Occipital lobe (tissue), 2 donors: ENCODE data around the gene STRC. TPM values are rescaled to one million over a fixed set of nuclear protein-coding genes. Genes with fewer than 3 reads are reported as not detected.
"Not testable (repeated sequence)": the region's sequence is repeated elsewhere in the genome, so short reads cannot be mapped to it uniquely, and the experiment has no call there.

Experiments used
- DNase-seq: peaks from one replicate; lab custom pipeline; 2025; lab: John Stamatoyannopoulos, UW
- total RNA-seq: library from RNA; depleted of rRNA; stranded (reverse); fragments of >200 nt; gene quantifications from one replicate; pipeline ENCODE4 v1.2.3, GENCODE V29; 2014

Gene STRC
- total RNA-seq = 0.47 TPM

DNA sequence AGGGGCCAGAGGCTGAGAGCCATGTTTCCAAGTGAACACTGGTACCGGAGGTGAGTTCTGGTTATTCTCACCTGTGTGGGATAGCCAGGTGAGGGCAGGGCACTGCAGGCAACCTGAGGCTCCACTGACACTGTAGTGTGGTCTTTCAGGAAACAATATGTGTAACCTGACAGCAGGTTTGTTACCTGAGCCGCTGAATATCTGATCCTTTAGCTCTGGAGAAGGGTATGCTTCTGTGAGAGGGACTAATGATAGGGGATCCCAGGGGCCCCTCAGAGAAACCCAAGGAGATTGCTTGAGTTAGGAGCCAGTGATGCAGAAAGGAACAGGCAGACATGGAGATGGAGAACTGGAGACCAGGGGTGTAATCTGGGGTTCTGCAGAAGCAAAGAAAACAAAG is at the start of gene STRC:
TSS of gene STRC (minus strand) at position 101 of the 400 bp plus-strand sequence. CDS start at position 23, 78 bp downstream.
- not testable (repeated sequence) for DNase-seq

DNA sequence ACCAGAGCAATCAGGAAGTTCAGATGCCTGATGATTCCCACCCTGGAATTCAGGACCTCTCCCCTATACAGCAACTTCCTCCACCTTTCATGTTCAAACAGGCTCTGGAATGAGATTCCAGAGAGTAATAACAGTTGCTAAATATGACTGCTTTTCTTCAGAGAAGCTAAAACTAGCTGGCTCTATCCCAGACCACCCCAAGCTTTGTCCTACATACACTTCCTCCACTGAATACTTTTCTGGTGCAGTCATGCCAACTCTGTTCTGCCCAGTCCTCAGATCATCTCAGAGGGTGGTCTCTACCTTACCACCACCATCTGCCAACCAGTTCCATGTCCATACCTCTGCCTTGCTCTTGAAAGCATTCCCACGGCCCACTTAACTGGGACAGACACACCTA is 47.6 kb upstream of the STRC start:
- not testable (repeated sequence) for DNase-seq

DNA sequence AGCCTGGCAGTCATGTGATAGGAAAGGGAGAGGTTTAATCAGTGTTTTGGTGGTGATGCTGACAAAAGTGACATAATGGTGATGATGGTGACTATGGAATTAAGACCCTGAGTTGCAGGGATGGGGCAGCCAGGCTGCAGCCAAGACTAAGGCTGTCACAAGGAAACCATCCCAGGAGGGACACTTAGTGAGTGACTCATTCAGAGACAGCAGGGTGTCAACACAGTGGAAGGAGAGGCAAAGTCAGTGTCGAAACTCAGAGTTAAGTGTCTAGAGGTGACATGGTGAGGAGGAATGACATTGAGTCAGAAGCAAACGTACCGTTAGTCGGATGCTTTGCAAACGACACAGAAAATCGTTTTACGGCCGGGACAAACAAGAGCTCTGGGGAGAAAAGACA is 44.7 kb upstream of the STRC start:
- not testable (repeated sequence) for DNase-seq

DNA sequence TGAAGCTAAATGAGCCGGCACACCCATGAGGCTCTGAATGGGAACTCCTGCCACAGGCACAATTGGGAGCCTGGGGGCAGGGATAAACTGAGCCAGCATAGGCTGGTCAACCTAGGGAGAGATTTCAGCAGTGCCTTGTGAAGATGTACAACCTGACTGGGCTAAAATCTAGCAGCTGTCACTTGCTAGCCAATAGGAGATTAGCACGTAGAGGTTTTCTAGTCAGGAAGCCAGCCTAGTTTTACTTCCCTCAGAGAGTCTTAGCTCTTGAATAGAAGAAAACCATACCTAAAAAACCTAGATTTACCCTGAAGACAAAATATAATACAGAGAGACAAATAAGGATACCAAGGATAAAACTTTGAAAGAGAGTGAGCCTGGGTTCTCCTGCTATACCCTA is 43.7 kb upstream of the STRC start:
- DNase-seq = not testable (repeated sequence)

DNA sequence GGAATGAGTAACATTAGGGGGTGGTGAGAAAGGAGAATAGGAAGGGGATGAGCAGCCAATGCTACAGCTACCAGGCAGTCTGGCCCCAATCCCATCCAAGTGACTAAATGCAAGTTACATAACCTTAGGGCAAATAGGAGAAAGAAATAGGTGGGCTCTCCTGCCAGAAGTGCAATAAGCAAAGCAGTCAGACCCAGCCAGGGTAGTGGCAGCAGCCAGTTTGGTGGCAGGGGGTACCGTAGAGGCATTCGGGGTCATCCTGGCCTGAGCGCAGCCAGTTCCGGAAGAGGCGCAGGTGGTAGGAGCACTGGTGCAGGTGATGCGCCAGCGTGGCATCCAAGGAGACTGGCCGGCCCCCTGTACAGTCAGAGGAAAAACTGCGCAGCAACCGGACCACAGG is 41.1 kb upstream of the STRC start:
- not testable (repeated sequence) for DNase-seq

DNA sequence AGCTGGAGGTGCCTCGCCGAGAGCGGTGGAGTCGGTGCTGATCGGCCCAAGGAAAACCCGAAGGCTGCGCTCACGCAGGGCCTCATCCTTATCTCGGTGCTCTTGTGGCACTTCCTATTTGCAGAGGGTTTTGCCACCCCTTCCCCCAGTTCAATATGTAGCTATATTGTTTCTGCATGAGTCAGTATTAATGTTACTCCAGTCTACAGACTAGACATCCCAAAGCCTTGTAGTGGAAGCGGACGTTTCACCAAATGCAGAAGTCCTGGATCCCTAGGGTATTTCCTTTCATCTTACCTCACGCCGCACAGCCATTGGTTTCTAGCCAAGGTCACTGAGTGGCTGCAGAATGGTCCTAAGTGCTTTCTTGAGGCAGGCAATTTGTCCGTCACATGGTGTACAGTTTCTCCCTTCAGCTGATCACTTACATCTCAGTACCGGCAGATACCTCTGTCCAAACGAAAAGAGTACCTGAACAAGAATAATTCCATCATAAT is 30.9 kb upstream of the STRC start:
- not testable (repeated sequence) for DNase-seq

DNA sequence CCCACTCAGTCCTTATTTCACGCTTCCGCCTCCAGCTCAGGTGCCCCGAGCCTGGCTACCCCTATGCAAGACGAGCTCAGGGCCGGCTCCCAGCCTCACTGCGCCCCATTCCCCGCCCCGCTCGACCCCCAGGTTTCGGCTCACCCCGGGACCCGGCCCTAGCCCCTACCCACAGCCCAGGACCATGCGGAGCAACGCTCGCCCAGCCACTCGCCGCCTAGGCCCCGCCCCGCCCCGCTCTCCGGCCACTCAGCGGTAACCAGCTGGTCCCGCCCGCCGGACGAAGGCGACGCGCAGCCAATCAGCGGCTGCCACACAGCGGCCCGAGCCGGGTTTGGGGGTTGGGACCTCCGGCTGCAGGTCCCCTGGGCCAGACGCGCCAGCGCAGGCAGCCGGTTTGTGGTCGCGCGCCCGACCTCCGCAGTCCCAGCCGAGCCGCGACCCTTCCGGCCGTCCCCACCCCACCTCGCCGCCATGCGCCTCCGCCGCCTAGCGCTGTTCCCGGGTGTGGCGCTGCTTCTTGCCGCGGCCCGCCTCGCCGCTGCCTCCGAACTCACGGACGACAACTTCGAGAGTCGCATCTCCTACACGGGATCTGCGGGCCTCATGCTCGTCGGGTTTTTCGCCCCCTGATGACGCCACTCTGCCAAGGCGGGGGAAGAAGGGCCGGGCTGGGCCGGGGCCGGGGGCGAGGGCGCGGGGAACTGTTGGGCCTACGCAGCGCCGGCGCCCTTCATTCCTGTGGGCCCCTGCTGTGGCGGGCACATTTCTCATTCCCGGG is 30.2 kb upstream of the STRC start, which contains the start of gene CATSPER2:
TSS of gene CATSPER2 (minus strand) at position 196 of the 781 bp plus-strand sequence. CDS start 783 bp downstream, outside the sequence.
- DNase-seq = no peak

DNA sequence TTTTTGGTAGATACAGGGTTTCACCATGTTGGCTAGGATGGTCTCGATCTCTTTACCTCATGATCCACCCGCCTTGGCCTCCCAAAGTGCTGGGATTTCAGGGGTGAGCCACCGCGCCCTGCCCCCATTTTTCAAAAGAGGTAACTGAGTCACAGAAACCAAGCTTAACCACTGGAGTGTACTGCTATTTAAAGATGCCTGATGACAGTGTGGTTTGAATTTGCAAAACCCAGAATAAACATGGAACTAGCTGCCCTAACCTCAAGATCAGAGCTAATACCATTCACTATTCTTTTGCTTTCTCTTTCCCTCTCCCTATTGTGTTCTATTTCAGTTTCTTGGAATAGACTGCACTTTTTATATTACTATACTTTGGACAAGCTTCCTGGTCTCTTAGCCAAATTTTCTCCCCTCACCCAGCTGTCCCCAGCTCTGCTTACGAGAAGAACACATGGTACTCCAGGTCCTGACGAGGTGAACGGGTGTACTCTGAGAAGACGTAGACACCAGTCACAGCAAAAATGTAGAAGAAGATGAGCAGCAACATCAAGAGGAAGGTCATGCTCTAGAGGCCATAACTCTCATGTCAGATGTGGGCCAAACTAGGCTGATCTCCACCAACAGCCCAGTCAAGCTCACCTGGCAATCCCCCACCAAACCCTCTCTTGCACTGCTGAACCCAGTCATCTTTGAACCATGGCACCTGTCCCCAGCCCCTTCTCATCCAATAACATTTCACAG is 20.0 kb upstream of the STRC start:
- DNase-seq = not testable (repeated sequence)

DNA sequence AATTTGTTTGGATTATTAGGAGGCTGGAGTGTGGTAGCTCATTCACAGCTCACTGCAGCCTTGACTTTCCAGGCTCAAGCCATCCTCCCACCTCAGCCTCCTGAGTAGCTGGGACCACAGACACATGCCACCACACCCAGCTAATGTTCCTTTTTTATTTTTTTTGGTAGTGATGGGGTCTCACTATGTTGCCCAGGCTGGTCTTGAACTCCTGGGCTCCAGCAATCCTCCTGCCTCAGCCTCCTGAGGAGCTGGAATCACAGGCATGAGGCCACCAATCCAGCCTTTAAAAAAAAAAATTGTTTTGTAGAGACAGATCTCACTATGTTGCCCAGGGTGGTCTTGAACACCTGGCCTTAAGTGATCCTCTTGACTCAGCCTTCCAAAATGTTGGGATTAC is 8.3 kb upstream of the STRC start:
- DNase-seq = not testable (repeated sequence)

DNA sequence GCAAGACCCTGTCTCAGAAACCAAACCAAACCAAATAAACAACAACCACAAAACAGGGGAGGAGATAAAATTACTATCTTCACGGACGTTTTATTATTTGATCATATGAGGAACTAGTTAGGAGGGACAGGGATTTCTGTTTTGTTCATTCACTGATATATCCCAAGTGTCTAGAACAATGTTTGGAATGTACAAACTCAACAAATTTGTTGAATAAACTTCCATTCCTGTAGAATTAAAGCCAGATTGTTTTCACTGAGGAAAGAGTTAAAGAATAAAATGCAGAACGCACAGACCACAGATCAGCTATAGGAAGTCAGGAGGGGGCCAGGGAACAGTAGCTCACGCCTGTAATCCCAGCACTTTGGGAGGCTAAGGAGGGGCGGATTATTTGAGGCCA is 6.5 kb upstream of the STRC start:
- DNase-seq = no peak

DNA sequence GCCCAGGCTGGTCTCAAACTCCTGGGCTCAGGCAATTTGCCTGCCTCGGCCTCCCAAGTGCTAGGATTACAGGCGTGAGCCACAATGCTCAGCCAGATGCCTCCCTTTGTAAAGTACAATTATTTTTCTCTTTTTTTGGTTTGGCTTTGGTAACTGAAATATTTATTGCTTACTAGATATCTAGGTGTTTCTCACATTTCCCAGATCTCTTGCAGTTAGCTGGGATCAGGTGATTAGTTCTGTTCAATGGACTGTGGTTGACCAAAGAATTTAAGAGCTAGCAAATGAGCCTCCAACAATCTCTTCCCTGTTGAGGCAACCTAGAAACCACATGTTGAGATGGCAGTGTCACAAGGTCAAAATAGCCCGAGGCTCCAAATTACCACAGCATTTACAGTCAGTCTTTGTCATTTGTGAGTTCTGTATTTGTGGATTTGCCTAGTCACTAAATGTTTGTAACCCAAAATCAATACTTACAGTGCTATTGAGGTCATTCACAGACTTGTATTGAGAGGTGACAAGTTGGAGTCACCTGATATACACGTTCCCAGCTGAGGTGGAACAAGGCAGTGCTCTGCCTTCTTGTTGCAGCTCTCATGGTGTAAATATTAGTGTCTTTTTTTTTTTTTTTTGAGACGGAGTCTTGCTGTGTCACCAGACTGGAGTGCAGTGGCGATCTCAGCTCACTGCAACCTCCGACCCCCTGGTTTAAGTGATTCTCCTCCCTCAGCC is 3.6 kb upstream of the STRC start:
- DNase-seq = not testable (repeated sequence)

DNA sequence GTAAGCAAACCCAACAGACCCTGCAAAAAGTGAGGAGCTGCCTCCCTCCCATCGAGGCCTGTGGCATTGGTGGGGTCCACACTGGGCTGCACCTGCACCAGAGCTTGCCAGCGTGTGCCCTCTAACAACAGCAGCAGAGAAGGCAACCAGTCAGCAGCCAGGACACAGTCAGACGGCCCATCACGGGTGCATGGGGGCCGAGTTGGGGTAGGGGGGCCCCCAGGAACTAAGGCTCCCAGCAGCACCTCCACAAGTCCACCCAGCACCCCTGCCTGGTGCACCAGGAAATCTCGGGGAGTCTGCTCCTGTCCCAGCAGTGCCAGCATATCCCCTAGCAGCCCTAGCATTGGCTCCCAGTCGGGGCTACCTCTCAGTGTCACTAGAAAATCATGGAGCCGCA is 850 bp downstream of the STRC start:
- DNase-seq = not testable (repeated sequence)

DNA sequence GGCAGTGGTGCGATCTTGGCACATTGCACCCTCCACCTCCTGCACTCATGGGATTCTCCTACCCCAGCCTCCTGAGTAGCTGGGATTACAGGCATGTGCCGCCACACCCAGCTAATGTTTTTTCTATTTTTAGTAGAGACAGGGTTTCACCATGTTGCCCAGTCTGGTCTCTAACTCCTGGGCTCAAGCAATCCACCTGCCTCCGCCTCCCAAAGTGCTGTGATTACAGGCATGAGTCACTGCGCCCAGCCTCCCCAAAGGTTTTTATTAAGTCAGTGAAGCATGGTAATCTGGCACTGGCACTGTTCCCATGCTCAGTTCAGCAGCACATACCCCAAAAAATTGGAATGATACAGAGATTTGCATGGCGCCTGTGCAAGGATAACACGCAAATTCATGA is 16.4 kb downstream of the STRC start:
- peak; percentile 6 for DNase-seq

DNA sequence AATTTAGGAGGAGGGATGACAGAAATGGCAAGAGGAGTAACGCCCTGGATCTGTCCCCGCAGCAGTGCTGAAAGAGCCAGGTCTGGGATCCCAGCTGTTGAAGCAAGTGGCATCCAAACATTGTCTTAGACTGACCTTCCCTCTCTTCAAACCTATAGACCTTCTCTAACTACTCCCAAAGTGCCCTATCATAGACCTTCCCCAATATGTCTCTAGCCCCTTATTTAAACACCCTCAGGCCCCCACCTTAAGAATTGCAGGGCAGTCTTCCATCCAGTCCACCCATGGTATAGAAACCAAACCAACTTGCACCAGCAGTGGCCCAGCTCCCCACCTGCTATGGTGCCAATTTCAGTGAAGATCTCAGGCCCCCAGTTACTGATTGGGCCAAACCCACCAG is 18.4 kb downstream of the STRC start:
- not testable (repeated sequence) for DNase-seq

DNA sequence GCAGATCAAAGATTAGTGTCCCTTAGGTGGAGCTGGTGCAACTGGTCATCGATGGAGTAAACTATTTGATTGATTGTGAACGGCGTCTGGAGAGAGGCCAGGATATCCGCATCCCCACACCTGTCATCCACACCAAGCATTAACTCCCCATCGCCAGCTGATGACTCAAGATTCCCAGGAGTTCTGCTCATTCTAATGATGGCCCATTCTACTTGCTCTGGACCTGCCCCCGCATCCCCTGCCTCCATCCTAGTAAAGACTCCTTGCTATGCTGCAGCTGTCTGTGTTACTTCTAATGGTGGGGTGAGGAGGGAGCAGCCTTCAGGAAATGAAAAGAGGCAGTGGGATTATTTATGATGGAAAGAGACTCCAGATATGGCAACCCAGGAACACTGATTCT is 19.5 kb downstream of the STRC start:
- DNase-seq = not testable (repeated sequence)

DNA sequence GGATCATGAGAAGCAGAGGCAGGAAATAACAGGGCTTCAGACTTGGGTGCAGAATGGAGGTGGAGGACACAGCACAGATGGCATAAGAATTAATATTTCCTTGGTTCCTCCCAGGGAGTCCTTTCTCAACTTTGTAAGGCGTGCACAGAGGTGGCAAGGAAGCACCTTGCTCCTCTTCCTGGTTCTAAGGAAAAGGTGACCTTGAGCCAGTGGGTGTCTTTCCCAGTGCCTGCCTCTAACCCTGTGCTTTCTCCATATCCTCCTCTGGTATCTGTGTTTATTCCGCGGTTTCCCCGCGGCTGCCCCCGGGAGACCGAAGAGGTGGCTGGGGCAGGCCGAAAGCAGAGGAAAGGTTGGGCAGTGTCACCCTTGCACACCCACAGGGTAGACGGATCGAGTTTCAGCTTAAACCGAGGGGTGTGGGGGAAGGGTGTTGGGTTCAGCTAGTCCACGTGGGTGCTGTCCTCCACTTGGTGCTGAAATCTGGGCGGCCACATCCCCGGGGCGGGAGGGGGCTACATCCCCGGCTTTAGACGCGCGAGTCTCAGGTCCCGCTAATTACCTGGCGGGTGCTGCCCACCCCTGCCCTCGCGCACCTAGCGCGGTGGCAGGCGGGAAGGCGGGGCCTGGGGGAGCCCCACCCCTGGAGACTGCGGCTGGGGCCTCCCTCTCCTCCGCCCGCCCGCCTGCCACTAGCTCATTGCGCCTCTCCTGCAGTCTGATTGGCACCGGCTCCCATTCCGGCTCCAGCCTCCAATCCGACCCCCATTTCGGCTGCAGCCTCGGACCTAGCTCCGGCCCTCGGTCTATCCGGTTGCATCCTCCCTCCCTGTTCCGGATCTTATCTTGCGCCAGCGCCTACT is 25.0 kb downstream of the STRC start, which contains the start of gene CKMT1B:
TSS of gene CKMT1B (plus strand) at position 700 of the 863 bp plus-strand sequence. CDS start 192 bp downstream, outside the sequence.
- not testable (repeated sequence) for DNase-seq

DNA sequence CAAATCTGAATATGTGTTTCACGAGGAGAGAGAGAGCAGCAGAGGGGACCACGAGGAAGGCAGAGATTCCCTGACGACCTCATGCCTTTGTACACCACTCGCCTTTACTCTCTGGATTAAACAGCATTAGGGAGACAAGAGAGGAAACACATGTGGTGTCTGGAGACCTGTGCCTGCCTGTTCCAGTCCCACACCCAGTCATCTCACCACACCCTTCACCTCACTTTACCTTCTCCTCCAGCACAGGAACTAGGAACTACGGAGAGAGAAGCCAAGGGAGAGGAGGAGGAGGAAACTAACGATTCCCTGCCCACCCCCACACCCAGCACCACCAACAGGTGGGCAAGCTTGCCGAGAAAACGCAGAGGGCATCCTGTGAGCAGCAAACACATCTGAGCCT is 25.8 kb downstream of the STRC start:
- not testable (repeated sequence) for DNase-seq

DNA sequence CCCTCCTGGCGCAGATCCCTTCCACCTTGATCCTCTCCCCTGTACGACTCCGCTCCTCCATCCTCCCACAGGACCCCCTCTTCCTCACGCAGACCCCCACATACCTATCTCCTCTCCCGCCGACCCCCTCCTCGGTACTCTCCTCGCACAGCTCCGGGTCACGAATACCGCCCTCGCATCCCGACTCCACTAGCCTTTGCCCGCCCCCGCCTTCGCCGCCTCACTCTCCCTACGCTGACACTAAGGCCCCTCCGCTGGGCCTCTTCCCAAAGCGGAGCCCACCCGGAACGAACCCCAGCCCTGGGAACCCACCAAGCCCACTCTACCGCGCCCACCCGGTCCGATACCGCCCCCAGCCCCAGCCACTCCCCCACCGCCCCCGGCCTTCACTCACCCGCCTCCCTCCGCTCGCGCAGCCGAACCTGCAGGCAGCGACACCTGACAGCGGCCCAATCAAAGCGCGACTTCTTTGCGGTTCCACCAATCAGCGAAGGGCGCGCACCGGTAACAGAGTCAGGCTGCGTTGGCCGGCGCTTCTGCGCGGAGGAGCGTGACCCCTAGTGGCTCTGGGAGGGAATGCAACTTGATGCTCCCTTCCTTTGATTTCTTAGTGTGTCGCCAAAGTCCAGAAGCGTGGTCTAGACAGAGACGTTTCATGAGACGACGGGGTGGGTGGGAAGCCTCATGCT is 28.7 kb downstream of the STRC start, which contains the start of gene PPIP5K1:
TSS of gene PPIP5K1 (minus strand) at position 431 of the 689 bp plus-strand sequence. CDS start 5,704 bp downstream, outside the sequence.
- DNase-seq = not testable (repeated sequence)

DNA sequence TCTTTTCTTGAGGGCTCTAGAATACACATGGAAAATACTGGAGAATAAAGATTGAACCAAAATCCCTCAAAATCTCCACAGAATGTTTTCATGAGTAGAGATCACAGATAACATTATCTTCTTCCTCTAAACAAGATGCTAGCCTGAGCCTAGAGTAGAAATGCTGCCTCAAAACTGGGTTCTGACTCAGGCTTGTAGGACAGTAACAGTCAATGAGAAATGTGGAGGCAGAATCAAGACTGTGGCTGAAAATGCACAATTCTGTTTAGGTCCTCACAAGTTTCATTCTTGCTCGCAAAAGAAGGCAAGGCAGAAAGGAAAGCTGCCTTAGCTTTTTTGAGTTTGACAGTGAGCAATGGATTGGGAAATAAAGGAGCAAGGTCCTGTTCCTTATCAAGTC is 44.0 kb downstream of the STRC start:
- not testable (repeated sequence) for DNase-seq

DNA sequence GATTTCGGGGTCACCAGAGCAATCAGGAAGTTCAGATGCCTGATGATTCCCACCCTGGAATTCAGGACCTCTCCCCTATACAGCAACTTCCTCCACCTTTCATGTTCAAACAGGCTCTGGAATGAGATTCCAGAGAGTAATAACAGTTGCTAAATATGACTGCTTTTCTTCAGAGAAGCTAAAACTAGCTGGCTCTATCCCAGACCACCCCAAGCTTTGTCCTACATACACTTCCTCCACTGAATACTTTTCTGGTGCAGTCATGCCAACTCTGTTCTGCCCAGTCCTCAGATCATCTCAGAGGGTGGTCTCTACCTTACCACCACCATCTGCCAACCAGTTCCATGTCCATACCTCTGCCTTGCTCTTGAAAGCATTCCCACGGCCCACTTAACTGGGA is 52.0 kb downstream of the STRC start:
- not testable (repeated sequence) for DNase-seq
